PC-9 (cell line): Measurements from ENCODE around the gene DMPK. TPM values are rescaled to one million over a fixed set of nuclear protein-coding genes. Genes with fewer than 3 reads are reported as not detected.

Source experiments
- BruUV-seq: library from RNA; stranded (reverse); fragments of 400-500 nt; replicated peaks from 2 replicates; lab custom pipeline; 2021; lab: Mats Ljungman, UMichigan
- CTCF ChIA-PET: fragments of 300-600 bp; sonication (Branson Sonifier 250); formaldehyde crosslinking; loops from one replicate; lab custom pipeline; 2022; ENCODE audit warnings: antibody characterized with exemption; lab: Charles Lee
- POLR2A ChIA-PET: fragments of 300-600 bp; sonication (Branson Sonifier 250); formaldehyde crosslinking; loops from one replicate; lab custom pipeline; 2022; ENCODE audit warnings: antibody characterized with exemption; ENCODE audit not compliant: unreplicated experiment; lab: Charles Lee
- DNase-seq, 2 experiments: peaks; one replicate each; pipeline versions ENCODE4 v3.0.0 to v3.0.0-alpha.2; 2015 to 2022; ENCODE audit warnings: mixed read lengths in 1 of 2
- H2AFZ ChIP-seq: fragments of 200-600 bp; sonication (generic); 2 replicates; pipeline ENCODE4 v1.8.1; 2017; ENCODE audit warnings: antibody characterized with exemption
- H3F3A ChIP-seq: fragments of 200-600 bp; sonication (generic); 2 replicates; pipeline ENCODE4 v1.8.1; 2017; ENCODE audit warnings: antibody characterized with exemption, mild to moderate bottlenecking, low read depth; ENCODE audit not compliant: insufficient read depth
- H3K27ac ChIP-seq: fragments of 200-600 bp; sonication (generic); 2 replicates; pipeline ENCODE4 v1.6.1; 2016; ENCODE audit warnings: mixed run types
- H3K27me3 ChIP-seq: fragments of 200-600 bp; sonication (generic); 2 replicates; pipeline ENCODE4 v1.6.1; 2016; ENCODE audit warnings: low read depth, mixed run types; ENCODE audit not compliant: insufficient read depth
- H3K36me3 ChIP-seq: fragments of 200-600 bp; sonication (generic); 2 replicates; pipeline ENCODE4 v1.6.1; 2016; ENCODE audit warnings: low read depth, mixed run types
- H3K4me1 ChIP-seq: fragments of 200-600 bp; sonication (generic); replicated peaks from 2 replicates; pipeline ENCODE4 v1.6.1; 2016; ENCODE audit warnings: mixed run types; ENCODE audit not compliant: insufficient read depth
- H3K4me2 ChIP-seq: fragments of 200-600 bp; sonication (generic); 2 replicates; pipeline ENCODE4 v1.6.1; 2017; ENCODE audit warnings: mixed run types
- H3K4me3 ChIP-seq: fragments of 200-600 bp; sonication (generic); 2 replicates; pipeline ENCODE4 v1.6.1; 2016; ENCODE audit warnings: mixed run types
- H3K79me2 ChIP-seq: fragments of 200-600 bp; sonication (generic); 2 replicates; pipeline ENCODE4 v1.6.1; 2017; ENCODE audit warnings: low read depth, mixed run types
- H3K9me2 ChIP-seq: fragments of 200-600 bp; sonication (generic); 2 replicates; pipeline ENCODE4 v1.8.1; 2017; ENCODE audit warnings: mild to moderate bottlenecking; ENCODE audit not compliant: insufficient read depth
- H3K9me3 ChIP-seq: fragments of 200-600 bp; sonication (generic); 2 replicates; pipeline ENCODE4 v1.8.1; 2016; ENCODE audit warnings: low read depth; ENCODE audit not compliant: insufficient read depth
- H4K20me1 ChIP-seq: fragments of 200-600 bp; sonication (generic); 2 replicates; pipeline ENCODE4 v1.8.1; 2017; ENCODE audit not compliant: insufficient read depth
- EZH2 ChIP-seq: fragments of 200-600 bp; sonication (generic); IDR thresholded peaks from 2 replicates; pipeline ENCODE4 v1.8.0; 2017; ENCODE audit warnings: antibody characterized with exemption, low read depth
- intact Hi-C: fragments of 100-400 bp; cut with micrococcal nuclease; formaldehyde crosslinking; loops from one replicate; pipeline ENCODE4 v1.10.0; 2022; ENCODE audit not compliant: unreplicated experiment
- total RNA-seq: library from RNA; stranded (reverse); gene quantifications from 2 replicates; pipeline ENCODE4 v1.2.3, GENCODE V29; 2021
- TF ChIP-seq, protein P1 (sequence below): fragments of 200-600 bp; sonication (generic); conservative IDR thresholded peaks from 2 replicates; pipeline ENCODE4 v1.6.1; 2017; ENCODE audit warnings: mixed run types, antibody characterized with exemption, mild to moderate bottlenecking, moderate library complexity

The DMPK gene
- total RNA-seq, 1 experiment from 2014 or later: 110 TPM

DNA sequence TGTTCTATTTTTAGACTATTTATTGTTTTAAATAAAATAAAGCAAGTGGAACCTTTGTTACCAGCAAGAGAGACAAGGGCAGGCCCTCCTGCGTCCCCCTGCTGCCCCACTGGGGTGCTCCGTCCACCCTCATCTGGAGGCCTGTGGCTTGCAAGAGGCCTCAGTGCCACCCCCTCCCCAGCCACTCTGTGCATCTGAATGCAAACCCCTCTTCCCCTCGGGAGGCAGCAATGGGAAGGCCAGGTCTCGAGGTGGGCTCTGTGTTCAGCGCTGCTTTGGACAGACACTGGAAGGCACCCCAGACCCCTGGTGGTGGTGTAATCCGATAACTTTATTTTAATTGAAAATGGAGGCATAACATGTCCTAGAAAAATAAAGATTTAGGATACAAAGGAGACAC is 17.8 kb downstream of the DMPK start:
- H3K27me3 ChIP-seq: no peaks in the 10 kb centered on the region
- intact Hi-C loops: no loop called here
- no peaks in the 10 kb centered on the region for H3K79me2 ChIP-seq
- BruUV-seq: no TSS peak
- no peaks in the 10 kb centered on the region for H4K20me1 ChIP-seq
- H2AFZ ChIP-seq: no peak overlapping the region
- H3K9me3 ChIP-seq: no peaks in the 10 kb centered on the region
- H3F3A ChIP-seq: peaks cover 20% of the 10 kb centered on the region; the same call in 1 of the 2 replicates
- ChIA-PET POLR2A (interaction anchor here (0.6 to 0.7 kb wide), 3 partner anchors 72 to 884 kb away, joined by 3 to 8 read pairs (median 3); partner anchors contain the start of gene QPCTL), CTCF (no interaction called here)
- no peak for DNase-seq
- H3K27ac ChIP-seq: no peak overlapping the region
- no peak overlapping the region for H3K4me3 ChIP-seq
- H3K36me3 ChIP-seq: no peaks in the 10 kb centered on the region
- H3K4me1 ChIP-seq: peaks cover 10% of the 10 kb centered on the region
- no peak overlapping the region for H3K4me2 ChIP-seq
- TF ChIP-seq, protein P1, sequence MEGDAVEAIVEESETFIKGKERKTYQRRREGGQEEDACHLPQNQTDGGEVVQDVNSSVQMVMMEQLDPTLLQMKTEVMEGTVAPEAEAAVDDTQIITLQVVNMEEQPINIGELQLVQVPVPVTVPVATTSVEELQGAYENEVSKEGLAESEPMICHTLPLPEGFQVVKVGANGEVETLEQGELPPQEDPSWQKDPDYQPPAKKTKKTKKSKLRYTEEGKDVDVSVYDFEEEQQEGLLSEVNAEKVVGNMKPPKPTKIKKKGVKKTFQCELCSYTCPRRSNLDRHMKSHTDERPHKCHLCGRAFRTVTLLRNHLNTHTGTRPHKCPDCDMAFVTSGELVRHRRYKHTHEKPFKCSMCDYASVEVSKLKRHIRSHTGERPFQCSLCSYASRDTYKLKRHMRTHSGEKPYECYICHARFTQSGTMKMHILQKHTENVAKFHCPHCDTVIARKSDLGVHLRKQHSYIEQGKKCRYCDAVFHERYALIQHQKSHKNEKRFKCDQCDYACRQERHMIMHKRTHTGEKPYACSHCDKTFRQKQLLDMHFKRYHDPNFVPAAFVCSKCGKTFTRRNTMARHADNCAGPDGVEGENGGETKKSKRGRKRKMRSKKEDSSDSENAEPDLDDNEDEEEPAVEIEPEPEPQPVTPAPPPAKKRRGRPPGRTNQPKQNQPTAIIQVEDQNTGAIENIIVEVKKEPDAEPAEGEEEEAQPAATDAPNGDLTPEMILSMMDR: no peak
- no peak for TF ChIP-seq EZH2
- H3K9me2 ChIP-seq: no peaks in the 10 kb centered on the region

DNA sequence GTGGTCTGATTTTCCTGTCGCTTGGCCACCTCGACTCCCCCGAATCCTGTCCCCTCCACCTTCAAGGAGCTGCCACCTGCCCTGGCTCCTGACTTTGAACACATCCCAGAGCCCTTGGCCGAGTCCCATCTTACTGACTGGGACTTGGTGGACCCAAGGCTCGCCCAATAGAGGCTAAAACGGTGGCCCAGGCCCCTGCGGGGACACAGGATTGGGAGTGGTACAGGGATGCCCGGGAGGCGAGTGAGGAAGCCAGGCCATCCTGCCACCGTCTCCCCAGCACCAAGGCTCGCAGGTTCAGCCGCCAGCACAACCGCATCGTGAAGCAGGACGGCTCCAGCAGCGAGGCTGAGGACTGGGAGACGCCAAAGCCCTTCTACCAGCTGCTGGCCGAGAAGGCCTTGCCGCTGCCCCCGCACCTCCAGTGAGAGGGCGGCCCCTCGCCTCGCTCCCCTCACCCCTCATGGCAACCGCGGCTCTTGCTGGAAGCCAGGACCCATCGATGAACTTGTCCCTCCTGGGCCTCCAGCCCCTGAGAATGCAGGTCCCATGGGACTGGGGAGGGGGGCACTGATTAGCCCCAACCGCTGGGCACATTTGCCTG is 18.5 kb downstream of the DMPK start:
- Histone ChIP-seq H3K9me2 (no peaks in the 10 kb centered on the region), H3K27ac (no peak overlapping the region), H3K4me2 (no peak overlapping the region), H3K9me3 (no peaks in the 10 kb centered on the region), H3K36me3 (no peaks in the 10 kb centered on the region), H3F3A (peaks cover 17% of the 10 kb centered on the region; the same call in 1 of the 2 replicates), H2AFZ (no peak overlapping the region), H3K4me1 (peaks cover 10% of the 10 kb centered on the region), H4K20me1 (no peaks in the 10 kb centered on the region), H3K4me3 (no peak overlapping the region), H3K27me3 (no peaks in the 10 kb centered on the region), H3K79me2 (no peaks in the 10 kb centered on the region)
- TF ChIP-seq, protein P1: no peak
- no peak for TF ChIP-seq EZH2
- intact Hi-C loops: no loop called here
- no TSS peak for BruUV-seq
- ChIA-PET CTCF (interaction anchor here (0.6 kb wide), 1 partner anchor 27 kb away, joined by 10 read pairs; no protein-coding TSS in a partner anchor), POLR2A (no interaction called here)
- DNase-seq: no peak

- CTCF ChIA-PET: interaction anchor here (0.6 kb wide), 2 partner anchors 13 to 26 kb away, joined by 4 to 10 read pairs; no protein-coding TSS in a partner anchor
- no TSS peak for BruUV-seq
- H3F3A ChIP-seq: peaks cover 16% of the 10 kb centered on the region; the same call in 1 of the 2 replicates
Measured at GRCh38 chr19:45762870-45763631, 19.2 kb downstream of the DMPK start.

More at GRCh38 chr19:45762870-45763631, 19.2 kb downstream of the DMPK start:
- H3K4me3 ChIP-seq: no peak overlapping the region
- H3K79me2 ChIP-seq: no peaks in the 10 kb centered on the region
- H3K36me3 ChIP-seq: no peaks in the 10 kb centered on the region
- H3K27ac ChIP-seq: no peak overlapping the region
- POLR2A ChIA-PET: interaction anchor here (0.7 kb wide), 1 partner anchor 185 kb away, joined by 3 read pairs; no protein-coding TSS in a partner anchor
- no peaks in the 10 kb centered on the region for H3K9me3 ChIP-seq
- TF ChIP-seq, protein P1: no peak
- no peak for TF ChIP-seq EZH2
- no peak for DNase-seq
- no peaks in the 10 kb centered on the region for H4K20me1 ChIP-seq
- H3K4me1 ChIP-seq: peaks cover 12% of the 10 kb centered on the region
- H3K27me3 ChIP-seq: no peaks in the 10 kb centered on the region
- no peaks in the 10 kb centered on the region for H3K9me2 ChIP-seq
- no peak overlapping the region for H3K4me2 ChIP-seq
- H2AFZ ChIP-seq: no peak overlapping the region
- intact Hi-C loops: no loop called here
